ENCODE data around the gene PHLDA2.
"Not testable (repeated sequence)": the region's sequence is repeated elsewhere in the genome, so short reads cannot be mapped to it uniquely, and the experiment has no call there.

PHLDA2 gene

DNA sequence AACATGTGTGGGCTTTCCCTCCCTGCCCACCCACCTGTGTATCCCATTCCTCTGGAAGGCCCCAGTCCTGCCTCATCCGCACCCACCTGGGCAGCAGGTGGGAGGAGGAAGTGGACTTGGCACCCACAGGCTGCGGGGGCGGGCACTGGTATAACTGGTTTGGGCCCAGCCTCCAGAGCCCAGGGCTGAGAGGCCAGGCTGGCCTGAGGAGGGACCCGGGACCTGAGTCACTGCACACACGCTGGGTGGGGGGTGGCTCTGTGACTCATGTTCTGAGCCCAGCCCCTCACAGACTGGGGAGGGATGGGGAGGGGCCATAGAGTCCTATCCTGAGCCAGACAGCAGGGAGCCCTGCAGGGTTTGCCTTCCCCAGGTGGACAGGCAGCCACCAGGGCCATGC, 16.7 kb downstream of the PHLDA2 start:
- DNase-seq, result no peak

DNA sequence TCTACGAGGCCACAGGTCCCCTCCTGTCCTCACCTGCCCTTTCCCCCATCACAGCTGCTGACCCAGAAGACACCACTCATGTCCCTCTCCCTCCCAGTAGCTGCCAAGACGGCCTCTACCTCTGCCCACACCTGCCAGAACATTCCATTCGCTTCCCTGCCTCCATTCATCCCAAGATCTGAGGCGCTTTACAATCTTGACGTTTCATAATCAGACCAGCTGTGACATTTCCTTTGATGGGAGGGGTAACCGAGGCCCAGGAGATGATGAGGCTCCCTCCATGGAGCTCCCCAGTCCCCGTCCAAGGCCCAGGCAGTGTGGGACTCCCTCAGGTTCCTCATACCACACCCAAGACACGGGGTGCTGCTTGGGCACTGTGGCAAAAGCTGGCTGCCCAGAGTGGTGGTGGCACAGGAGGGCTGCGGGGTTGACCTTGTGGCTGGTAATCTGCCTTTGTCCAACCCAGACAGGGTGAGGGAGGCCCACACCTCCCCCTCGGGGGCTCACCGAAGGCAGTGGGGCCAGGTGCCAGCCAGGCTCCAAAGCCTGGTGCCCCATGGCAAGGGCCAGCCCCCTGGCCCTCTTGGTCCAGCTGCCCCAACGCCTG, 17.3 kb downstream of the PHLDA2 start:
- DNase-seq, result no peak

DNA sequence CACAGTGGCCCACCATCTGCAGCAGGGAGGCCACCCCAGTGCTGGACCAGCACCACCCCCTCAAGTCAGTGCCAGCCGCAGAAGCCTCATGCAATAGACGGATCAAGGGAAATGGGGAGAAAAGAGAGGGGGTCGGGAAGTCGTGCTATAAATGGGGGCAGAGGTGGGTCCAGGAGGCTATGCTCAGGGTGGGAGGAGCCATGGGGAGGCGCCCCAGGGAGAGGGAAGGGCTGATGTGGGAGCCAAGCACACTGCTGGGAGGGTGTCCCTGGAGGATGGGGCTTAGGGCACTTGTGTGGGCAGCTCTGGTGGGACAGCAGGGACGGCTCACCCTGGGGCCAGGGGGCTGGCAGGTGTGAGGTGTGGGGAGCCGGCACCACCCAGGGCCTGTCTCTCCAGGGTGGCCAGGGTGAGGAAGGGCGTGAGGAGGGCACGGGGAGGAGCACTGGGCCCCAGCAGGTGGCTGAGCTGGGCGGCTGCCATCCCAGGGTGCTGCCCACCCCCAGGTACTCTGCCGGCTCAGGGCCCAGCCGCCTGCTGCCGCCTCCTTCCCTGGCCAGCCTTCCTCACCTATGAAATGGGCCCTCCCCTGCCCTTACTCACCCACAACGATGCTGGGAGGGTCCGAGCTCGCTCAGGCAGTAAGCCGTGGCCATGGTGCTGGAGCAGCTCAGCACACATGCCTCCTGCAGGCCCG, 18.0 kb downstream of the PHLDA2 start:
- DNase-seq, result no peak

DNA sequence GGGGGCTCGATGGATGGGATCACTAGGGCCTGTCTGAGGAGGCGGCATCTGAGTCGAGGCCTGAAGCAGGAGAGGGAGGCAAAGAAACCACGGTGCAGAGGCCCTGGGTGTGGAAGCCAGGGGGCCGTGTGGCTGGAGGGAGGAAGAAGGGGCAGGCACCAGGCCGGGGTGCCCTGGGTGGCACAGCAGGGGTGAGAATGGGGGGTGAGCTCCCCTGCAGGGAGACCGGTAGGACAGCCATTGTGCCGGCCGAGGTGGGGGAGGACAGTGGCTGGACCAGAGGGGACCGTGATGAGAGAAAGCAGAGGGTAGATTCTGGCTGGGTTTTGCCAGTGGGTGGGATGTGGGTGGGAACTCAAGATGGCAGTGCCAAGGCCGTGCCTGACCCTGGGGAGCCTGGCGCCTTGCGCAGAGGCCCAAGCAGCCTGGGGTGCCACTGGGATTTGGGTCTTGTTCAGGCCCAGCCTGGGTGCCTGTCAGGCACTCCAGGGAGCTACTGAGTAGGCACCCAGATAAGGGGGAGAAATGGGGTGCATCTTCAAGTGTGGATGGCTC, 18.7 kb downstream of the PHLDA2 start:
- DNase-seq, result no peak

DNA sequence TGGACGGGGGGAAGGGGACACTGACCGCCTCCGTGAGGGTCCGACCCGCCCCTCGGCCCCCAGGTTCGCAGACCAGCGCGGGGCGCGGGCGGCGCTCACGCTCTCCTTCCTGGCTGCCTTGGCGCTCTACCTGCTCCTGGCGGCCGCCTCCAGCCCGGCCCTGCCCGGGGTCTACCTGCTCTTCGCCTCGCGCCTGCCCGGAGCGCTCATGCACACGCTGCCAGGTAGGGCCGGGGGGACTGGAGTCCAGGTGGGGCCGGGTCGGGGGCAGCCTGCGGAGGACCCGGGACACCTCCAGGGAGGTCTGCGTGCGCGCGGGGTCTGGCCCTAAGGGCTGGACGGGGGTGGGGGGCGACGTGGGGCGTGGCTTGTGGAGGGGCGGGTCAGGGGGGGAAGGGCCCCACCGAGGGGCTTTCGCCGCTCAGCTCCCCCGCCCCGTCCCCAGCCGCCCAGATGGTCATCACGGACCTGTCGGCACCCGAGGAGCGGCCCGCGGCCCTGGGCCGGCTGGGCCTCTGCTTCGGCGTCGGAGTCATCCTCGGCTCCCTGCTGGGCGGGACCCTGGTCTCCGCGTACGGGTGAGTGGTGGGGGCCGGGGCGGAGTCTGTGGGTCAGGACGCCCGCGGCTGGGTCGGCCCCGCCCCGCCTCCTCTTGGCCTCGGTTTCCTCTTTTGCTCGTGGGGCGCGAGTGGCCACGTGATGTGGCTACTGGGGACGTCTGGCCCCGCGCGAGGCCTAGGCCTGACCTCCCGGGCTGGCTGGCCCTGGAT, 19.9 kb downstream of the PHLDA2 start:
- DNase-seq, result no peak

DNA sequence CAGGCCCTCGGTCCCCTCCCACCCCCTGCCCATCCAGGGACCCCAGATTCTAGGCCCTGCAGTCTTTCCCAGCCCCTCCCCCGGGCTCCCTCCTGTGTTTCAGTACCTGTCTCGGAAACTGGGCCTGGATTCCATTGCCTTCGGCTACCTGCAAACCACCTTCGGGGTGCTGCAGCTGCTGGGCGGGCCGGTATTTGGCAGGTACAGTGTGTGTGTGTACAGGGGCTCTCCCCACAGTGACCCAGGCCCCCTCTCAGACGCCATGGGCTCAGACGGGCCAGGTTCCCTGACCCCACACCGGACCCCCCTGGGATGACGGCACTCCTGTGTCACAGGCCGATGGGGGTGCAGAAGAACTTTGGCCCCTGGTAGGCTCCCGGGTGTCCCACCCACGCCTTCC, 21.1 kb downstream of the PHLDA2 start:
- no peak for DNase-seq

DNA sequence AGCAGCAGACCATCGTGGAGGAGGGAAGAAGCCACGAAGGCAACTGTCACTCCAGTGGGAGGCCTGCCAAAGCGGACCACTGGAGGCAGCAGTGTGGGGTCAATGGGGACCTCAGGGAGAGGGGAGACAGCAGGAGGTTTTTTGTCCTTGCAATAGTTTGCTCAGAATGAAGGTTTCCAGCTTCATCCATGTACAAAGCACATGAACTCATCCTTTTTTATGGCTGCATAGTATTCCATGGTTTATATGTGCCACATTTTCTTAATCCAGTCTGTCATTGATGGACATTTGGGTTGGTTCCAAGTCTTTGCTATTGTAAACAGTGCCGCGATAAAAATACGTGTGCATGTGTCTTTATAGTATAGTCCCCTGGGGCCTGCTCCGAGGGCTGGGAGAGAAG, 23.9 kb downstream of the PHLDA2 start:
- not testable (repeated sequence) for DNase-seq

DNA sequence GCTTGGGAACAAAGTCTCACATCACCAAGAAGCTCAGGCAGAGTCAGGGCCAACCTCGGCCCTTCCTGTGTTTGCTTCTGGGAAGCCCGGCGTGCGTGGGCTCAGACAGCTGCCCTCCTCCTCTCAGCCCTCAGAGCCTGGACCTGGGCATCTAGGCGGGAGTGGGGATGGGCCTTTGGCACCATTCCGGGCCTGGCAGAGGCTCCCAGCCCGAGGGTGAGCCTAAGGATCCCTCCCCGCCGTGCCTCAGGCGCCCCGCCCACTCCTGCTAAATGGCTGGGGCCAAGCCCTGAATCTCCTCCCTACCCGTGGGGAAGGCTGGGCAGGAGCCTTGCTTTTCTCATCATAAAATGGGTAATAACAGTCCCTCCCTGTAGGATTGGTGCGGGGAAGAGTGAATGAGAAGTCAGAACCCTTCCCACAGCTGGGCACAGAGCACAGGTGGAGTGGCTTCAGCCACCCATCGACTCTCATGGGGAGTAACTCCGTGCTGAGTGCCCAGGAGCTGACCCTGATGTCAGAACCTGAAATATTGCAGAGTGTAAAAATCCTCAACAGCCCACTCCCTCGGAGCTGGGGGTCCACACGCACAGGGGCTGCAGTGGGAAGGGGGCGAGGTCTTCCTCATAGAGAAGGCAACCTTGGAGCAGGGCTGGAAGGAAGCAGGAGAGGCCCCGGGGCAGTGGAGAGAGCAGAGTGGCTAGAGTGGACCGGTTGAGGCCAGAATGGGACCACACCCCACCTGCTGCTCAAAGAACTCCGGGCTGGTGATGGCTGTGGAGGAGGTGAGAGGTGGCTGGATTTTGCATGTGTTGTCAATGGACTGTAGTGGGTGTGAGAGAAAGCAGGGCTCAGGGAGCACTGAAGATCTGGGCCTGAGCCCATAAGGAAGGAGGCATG, 24.8 kb downstream of the PHLDA2 start:
- DNase-seq, result no peak

DNA sequence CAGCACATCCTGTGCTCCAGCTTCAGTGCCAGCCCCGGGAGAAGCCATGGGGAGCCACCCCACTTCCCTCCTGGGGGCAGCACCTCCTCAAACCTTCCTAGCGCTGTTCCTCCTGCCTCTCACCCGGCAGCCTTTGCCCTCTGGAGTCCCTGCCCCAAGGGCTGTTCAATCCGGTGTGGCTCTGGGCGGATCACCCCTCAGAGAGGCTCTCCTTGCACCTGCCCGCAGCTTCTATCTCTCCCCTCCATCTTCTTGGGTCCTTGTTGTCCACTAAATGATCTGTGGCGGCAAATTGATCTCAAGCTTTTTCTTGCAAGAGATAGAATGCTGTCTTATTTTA, 25.6 kb downstream of the PHLDA2 start:
- no peak for DNase-seq

DNA sequence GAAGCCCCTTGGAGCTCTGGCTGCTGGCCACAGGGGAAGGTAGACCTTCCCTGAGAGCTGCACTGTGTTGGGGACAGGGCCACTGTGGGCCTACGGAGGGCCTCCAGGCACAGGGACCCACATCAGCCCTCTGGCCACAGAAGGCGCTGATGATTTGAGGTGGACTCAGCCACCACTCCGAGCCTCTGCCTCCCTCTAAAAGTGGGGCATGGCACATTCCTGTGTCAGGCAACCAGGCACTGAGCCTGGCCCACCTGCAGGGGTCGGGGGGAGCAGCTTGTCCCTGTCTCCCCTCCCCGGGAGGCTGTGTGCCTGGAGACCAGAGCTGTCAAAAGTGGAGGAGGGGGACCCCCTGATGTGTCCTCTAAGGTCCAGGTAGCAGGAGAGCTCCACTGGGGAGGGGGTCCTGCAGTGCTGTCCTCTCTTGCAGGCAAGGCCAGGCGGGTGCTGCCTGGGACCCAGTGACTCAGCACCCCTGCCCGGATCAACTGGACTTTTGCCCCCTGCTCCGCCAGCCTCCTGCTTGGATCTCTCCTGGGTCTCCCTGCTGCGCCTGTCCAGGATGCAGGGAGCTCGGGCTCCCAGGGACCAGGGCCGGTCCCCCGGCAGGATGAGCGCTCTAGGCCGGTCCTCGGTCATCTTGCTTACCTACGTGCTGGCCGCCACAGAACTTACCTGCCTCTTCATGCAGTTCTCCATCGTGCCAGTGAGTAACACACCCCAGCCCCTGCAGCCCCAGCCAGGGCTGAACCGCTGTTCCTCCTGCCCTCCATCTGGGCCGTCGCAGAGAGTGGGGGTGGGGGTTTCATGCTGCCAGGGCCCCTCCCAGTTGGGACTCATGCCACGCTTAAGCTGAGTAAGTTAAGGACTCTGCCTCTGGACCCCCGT, 26.2 kb downstream of the PHLDA2 start:
- DNase-seq, result no peak

DNA sequence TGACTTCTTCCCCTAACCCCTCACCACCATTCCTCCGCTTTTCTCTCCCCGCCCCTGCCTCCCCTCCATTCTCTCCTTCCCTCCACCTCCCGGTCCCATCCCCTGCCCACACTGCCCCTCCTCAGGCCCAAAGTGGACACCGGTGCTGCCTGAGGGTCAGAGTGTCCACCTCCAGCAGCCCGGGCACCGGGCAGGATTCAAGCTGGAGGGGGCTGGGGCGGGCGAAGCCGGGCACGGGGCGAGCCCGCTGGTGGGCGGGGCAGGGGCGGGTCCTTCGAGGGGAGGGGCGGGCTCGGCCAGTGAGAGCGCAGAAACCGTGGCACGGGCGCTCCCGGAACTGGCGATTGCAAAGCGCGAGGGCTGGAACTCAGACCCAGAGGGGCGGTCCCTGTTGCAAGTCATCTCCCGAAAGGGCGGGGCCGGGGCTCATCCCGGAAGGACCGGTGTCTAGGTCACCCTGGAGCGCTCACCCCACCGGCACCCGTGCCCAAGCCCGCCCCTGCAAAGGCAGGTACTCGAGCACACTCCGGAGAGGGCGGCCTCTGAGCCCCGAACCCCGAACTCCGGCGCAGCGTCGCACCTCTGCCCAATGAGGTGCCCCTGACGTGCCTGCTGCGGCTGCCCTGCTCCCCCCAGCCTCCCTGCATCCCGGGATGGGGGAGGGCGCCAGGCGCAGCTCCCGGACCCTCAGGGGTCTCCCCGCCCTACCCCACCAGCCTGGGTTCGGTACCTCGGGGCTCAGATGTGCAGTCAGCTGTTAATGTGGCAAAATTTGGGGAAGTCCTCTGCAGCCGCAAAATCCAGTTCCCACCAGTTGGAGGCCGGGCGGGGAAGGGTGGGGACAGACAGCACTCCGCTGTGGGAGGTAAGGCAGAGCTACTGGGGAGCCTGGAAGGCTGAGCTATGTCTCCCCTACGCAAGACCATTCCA, 27.1 kb downstream of the PHLDA2 start:
- peak; percentile 98 for DNase-seq

DNA sequence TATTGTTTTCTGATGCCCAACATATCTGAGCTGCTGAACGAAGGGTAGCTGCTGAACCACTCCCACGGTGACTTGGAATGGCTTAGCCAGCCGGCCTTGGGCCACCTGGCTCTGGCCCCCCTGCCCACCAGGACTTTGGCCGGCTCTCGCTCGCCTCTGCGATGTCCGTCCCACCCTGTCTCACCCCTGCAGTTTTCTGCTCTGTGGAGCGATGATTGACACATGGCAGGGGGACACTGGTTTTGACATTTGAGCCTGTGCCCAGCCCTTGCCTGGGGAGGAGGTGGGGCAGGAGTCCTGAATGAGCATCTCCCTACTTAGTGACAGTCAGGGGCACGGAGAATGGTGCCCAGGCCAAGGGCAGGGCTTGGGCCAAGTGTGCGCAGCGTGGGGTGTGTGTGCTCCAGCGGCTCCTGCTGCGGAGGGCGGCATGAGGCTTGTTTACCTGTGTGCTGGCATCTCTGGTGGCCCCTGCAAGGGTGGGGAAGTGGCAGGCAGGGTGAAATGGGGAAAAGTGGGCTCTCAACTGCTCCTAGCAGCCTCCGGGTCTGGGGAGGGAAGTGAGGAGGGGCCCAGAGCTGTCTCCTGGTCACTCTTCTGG, 27.9 kb downstream of the PHLDA2 start:
- DNase-seq, result no peak

DNA sequence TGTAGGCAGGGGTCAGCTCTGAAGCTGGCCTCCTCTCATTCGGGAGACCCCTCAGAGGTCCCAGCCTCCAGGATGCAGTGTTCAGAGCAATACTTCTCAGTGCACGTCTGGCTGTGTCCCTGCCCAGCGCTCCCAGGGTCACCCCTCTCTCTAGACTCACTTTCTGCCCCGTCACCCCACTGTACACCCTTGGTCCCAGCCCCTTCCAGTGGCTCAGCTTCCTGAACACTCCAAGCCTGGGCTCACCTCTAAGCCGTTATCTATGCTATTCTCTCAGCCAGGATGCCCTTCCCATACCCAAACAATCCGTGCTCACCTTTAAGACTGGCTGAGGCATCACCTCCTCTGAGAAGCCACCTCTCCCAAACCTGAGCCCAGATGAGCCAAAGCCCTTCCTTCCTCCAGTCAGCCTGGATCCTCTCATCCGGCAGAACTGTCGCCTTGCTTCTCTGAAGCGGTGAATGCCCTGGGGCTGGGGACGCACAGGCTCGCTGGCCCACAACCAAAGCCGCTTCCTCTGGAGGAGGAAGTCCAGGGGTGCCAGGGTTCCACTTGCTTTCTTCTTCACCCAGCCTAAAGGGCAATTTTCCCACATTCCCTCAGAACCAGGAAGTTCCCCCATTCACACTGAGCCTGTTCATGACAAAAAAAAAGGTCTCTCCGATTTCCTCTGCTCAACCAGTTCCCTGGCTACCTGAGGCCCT, 30.0 kb downstream of the PHLDA2 start:
- no peak for DNase-seq

DNA sequence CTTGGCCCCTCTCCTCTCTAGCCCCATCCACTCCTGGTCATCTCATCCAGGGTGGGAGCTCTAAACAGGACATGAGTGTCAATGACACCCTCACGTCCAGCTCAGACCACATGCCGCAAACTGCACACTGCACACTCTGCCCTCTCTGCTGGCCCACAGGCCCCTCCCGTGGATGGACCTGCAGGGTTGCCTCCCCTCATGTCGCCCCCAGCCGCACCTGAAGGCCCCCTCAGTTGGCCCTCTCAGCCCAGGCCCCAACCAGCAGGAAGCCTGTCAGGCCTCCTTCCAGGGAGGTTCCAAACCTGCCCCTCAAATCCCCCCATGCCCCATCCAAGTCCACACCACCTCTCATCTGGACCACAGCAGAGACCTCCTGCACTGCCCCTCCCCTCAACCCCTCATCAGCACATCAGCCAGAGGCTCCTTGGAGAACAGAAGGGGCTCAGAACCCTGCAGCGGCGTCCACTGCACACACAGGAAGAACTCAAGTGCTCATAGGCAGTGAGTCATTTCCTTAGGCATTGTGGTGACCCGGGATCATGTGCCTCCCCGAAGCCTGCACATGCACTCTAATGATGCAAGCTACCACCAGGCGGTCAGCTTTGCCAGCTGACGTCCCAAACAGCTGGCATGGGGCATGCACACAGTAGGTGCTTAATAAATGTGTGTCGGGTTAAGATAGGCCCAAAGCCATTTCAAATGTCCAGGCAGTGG, 30.7 kb downstream of the PHLDA2 start:
- DNase-seq, result peak; percentile 85

DNA sequence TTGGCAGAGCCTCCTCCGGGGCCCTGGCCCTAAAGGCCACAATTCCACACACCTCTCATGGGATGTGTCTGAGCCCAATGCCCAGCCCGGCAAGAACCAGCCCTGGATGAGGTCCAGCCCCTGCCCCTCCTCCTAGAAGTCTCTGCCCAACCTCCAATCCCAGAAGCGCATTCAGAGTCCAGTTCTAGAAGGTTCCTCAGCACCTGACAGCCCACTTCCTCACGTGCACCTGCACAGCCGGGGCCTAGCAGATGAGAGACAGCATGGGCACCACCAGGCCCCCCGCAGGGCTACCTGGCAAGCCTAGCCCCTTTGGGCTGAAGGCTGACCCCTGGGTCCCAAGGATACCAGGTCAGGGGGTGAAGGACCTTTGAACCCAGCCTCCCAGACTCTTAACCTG, 32.2 kb downstream of the PHLDA2 start:
- DNase-seq, result no peak

DNA sequence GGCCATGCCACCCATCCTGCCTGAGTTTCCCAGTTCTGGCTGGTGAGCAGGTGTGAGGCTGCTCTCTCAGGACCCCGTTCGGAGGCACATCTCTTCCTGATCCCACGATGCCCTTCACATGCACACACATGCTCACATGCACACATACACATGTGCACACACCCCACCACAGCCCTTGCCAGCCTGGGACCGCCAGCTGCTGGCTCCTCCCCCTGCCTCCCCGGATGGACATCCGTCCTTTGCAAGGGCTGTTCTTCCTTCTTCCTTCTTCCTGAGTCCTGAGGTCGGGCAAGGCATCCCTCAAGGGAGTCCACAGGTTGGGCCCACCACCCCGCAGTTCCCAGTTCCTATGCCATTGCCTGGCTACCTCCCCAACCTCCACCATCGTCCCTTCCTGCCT, 33.2 kb downstream of the PHLDA2 start:
- DNase-seq, result no peak

DNA sequence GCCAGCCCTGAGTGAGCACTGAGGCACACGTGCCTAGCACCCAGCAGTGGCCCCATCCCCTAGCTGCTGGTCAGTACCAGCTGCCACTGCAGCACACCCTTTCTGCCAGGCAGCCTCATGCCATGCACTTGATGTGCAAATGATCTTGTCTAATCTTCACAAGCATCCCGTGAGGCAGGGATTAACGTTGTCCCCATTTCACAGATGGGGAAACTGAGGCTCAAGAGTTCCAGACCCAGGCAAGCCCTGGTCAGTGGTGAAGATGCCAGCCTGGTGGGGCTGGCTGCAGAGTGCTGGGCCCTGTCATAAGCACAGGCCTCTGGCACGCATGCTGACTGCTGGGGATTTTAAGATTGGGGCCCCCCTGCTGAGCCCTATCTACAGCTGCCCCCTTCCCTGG, 35.3 kb downstream of the PHLDA2 start:
- DNase-seq, result no peak

DNA sequence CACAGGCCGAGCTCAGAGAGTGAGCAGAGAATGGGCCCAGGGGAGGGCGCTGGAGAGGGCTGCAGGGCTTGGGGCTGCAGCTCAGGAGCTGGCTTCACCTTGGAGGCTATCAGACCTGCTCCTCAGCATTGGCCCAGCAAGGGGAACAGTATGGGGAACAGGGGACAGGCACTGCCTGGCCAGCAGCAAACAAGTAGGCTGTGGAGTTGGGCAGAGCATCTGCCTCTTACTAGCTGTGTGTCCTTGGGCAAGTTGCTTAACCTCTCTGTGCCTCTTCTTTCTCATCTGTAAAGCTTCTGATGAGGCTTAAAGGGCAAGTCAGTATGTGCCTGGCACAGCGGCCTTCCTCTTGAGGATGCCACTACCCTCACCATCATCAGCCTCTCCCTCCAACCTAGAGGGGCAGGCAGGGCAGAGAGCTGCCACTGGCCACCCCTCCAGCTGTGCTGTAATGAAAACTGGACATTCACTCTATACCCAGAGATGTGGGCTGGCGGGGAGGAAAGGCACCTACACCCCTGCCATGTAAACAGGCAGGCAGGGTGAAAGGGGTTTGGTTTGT, 36.2 kb downstream of the PHLDA2 start:
- peak; percentile 45 for DNase-seq

All from activated CD4-positive, alpha-beta T cell treated with anti-CD3 and anti-CD28 coated beads, Interleukin-2, amount 50 U/mL, for 16 hours (primary cell).